HG03432 (cell line): ENCODE measurements around the gene IER5L.

Source experiments
- ATAC-seq: cut with Tn5 transposase; IDR thresholded peaks from one replicate; pipeline ENCODE4 v1.9.1; 2021; ENCODE audit warnings: mild to moderate bottlenecking, moderate library complexity; ENCODE audit not compliant: unreplicated experiment

IER5L gene

DNA sequence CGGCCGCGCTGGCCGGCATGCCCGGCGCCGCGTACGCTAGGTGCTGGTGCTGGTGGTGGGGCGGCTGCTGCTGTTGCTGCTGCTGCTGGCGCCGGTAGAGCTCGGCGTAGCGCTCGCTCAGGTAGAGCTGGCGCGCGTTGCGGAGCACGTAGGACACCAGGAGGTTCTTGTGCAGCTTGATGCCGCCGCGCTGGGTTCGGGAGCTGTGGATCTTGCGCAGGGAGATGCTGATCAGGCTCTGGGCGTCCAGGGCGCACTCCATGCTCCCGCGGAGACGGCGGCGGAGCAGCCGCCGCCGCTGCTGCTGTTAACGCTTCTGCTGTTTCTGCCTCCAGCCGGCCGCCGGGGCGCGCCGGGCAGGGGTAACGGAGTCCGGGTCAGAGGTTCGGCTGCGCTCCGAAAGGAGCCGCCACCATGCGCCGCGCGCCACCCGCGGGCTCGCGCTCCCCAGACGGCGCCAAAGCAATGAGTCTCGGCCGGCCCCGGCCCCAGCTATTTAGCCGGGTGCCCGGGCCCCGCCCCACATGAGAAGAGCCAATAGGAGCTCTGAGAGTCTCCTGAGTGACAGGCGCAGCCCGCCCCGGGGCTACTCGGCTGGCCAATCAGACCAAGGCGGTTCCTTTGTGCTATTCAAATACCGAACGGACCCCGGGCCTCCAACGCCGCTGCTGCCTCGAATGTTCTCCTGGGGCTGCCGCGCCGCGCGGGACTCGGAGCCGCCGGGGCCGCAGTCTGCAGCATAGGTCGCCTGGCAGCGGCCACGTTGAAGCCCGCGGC lies at the start of gene IER5L:
TSS of gene IER5L (minus strand) at position 471 of the 777 bp plus-strand sequence. CDS start at position 262, 209 bp downstream.
- peak; percentile 80 for ATAC-seq

DNA sequence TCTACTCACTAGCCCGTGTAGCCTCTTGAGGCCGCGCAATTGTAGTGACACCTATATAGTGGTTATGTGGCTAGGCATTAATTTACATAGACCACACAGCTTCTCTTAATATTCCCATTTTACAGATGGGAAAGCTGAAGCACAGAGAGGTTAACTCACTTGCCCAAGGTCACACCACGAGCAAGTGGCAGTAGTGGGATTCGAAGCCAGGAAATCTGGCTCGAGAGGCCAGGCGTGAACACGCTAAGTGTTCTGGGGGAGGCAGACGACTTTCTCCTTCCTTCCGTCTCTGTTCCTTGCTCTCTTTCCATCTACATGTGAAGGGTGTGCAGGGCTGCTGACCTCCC lies 49.8 kb upstream of the IER5L start:
- ATAC-seq: no peak

DNA sequence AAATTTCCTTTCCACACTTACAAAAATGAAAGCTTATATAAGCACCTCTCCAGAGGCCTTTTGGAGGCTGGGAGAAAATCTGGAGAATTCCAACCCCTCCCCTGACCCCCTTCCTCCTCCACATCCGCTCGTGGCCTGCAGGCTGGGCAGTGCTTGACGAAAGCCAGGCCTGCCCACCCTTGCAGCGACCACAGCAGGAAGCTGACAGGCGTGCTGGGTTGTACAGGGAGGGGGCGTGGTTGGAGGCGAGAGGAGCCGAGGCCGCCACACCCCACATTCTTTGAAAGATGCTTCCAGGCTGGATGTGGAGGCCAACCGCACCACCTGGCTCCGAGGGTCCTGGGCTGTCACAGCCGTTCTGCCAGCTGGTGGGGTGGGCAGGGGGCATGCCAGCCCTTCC lies 47.8 kb upstream of the IER5L start:
- no peak for ATAC-seq

DNA sequence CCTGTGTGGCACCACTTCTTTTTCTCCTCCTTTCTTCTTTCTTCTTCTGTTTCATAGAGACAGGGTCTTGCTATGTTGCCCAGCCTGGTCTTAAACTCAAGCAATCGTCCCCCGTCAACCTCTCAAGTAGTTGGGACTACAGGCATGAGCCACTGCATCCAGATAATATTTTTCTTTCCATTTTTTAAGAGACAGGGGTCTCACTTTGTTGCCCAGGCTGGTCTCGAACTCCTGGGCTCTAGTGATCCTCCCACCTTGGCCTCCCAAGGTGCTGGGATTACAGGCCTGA lies 47.4 kb upstream of the IER5L start:
- ATAC-seq: no peak

DNA sequence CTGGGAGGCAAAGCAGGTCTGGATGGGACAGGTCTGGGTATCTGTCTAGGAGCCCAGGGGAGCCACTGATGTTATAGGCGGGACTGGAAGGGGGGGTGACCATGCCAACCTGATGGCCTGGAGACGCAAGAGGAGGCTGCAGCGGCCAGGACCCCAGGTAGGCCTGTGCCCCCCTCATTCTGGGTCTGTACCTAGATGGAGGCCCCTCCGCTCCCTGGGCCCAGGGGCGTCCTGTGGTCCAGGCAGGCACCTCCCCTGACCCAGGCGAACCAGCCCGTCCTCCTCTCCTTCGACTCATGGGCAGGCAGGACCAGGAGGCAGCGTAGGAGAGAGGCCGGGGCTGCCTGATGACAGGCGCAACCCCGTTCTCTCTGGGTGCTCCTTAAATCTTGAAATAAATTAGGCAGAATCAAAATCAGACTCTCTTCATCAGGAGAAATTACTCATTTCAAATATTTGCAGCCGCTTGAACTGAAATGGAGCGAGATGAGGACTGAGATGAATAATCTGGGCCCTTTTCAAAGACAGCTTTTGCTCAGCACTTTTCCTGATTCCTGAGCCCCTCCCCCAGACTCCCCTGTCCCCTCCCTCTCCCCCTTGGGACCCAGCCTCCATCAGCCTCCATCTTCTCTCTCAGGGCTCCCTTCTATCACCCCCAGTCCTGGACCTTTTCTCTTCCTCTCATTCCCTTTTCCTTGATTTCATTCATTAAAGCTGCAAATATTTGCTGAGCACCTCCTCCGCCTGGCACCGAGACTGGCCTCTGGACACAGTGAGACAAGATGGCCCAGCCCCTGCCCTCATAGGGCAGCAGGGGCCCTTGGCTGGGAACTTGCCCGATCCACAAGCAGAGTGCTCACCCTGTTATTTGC lies 46.8 kb upstream of the IER5L start:
- no peak for ATAC-seq

DNA sequence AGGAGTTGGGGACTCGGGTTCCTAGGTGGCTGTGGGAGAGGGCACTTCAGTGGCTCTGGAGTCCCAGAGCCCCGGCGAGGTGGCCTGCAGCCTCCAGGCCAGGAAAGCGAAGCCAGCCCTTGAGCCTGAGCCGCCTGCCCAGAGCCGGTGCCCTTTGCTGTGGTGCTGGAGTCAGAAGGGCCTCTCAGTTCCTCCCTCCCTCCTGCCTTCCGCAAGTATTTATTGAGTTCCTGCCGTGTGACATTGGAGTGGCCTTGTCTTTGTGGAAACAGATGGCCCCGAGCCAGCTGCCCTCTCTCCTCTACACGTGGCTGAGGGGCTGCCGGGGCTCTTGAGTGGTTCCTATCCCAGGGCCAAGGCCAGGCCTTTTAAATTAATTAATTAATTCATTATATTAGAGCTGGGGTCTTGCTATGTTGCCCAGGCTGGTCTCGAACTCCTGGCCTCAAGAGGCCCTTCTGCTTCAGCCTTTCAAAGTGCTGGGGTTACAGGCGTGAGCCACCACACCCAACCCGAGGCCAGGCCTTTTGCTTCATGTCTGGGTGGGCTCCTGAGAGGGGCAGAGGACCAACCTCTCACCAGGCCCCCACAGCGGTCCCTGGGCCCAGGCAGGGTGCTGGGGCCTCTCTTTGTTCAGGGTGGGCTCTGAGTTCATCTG lies 45.6 kb upstream of the IER5L start:
- ATAC-seq: no peak

DNA sequence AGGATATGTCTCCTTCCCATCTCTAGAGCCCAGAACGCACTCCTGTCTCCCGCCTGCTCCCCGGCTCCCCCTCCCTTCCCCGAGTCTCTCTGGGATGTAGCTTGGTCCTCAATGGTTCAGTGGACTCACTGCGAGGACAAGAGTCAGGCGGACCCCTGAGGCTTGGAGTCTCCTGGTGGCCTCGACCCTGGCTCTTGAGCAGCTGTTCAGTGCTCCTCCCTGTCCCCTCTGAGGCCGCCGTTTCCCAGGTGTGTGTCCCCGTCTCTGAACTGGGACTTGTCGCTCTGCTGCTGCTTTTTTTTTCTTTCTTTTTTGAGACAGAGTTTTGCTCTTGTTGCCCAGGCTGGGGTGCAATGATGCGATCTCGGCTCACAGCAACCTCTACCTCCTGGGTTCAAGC lies 44.8 kb upstream of the IER5L start:
- no peak for ATAC-seq

DNA sequence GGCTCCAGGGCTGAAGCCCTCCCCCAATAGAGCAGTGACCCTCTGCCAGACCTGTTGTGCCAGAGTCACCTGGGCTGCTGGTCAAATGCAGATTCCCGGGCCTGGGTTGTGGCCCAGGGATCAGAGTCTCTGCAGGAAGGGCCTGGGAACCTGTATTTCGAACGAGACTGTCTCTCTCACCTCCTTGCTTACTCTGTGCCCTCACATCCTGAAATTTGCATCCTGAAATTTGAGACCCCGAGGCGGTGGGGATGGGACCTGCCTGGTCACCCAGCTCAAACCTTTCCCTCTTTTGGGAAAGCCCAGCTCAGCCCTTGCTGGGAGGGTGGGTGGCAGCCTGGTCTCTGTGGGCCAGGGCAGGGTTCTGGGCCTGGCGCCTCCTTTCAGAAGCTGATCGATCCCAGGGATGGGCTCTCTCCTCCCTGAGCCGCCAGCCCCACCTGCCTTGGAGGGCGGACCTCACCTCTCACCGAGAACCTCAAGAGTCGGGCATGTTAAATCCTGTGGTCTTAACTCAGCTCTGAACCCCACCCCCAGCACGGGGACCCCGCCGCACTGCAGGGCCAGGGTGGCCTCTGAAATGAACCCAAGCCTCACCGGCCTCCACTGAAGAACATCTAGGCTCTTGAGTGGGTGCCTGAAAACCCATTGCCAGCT lies 44.0 kb upstream of the IER5L start:
- ATAC-seq: no peak

DNA sequence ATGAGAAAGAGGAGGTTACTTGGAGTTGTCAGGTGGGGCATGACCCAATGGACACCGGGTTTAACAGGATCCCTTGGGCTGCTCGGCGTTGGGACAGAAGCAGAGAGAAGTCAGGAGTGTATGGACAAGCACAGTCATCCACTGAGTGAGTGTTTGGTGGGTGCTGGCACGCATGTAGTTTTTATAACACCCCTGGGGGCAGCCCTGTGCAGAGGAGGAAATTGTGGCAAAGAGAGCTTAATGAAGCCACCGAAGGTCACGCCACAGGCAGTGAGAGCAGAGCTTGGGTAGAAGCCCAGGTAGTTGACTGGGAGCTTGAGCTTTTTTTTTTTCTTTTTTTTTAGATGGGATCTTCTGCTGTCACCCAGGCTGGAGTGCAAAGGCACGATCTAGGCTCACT lies 43.2 kb upstream of the IER5L start:
- ATAC-seq: no peak

DNA sequence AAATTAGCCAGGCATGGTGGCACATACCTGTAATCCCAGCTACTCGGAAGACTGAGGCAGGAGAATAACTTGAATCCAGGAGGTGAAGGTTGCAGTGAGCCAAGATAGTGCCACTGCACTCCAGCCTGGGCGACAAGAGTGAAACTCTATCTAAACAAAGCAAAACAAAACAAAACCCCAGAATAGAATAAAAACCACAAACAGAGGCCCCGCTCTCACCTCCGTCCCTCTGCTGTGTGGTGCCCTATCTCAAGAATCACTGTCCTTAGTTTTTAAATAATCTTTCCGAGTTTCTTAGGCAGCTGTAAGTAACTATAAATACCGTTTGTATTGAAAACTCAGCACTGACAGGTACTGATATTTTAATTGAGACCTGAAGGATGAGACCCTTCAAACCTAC lies 42.7 kb upstream of the IER5L start:
- no peak for ATAC-seq

DNA sequence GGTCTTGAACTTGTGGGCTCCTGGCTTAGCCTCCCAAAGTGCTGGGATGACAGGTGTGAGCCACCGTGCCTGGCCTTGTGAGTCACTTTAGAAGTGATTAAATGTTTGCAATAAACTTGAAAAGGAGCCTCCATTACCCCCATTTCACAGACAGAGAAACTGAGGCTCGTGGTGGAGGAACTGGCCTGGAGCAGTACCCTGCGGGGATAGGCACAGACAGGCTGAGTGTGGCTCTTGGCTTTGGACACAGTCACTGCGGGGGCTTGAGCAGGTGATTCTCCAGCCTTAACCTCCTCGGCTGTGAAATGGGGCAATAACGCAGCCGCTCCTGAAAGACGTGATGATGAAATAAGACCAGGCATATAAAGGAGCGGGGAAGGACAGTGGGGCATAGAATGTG lies 40.9 kb upstream of the IER5L start:
- no peak for ATAC-seq

DNA sequence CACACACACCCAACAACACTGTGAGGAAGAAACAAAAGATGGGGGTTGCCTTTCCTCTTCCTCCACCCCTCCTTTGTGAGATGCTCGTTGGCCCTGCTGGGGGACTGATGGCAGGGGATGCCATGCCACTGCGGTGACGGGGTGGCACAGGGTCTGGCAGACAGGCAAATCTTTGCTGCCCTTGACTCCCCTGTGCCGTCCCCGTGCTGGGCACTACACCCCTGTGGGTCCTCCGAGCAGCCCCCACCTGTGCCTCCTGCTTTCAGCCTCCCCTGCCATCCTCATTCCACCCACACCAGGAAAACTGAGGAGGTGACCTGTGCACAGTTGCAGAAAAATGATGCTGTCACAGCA lies 40.2 kb upstream of the IER5L start:
- no peak for ATAC-seq

DNA sequence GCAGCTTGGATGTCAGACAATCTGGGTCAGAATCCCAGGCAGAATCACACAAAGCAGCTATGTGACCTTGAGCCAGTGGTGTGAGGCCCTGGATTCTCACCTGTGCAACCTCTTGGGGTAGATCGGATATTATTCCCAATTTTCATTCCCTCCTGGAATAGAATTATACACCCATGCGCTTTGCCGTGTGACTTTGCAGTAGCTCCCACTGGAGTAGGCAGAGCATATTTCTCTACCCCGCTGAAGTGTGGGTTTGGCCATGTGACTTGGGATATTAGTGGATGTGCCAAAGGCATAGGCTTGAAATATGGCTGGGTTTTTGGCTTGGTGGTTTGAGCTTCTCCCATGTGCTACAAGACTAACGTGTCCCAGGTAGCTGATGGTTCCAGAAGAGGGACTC lies 35.5 kb upstream of the IER5L start:
- ATAC-seq: no peak

DNA sequence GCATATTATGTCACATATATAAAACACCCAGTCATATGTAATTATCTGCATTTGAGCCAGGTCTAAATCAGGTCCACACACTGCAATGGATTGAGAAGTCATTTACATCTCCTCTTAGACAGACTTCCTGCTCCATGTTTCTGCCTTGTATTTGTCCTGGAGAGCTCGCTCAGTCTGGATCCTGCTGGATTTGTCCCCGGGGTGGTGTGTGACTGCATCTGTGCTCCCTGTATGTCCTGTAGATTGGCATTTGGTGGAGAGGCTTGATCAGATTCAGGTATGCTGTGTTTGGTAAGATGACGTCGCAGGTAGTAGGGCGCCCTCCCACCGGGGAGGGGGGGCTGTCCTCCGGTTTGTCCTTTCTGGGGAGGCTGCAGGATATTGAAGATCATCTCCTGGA lies 33.6 kb upstream of the IER5L start:
- ATAC-seq: no peak

DNA sequence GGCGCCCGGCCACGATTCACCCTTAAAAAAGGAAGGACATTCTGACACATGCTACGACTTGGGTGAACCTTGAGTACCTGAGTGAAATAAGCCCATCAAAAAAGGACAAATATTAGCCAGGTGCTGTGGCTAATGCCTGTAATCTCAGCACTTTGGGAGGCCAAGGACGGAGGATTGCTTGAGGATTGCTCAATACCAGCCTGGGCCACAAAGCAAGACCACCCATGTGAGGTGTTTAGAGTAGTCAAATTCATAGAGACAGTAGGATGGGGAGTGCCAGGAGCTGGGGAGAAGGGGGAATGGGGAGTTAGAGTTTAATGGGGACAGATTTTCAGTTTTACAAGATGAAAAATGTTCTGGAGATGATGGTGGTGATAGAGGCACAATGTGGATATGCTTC lies 32.1 kb upstream of the IER5L start:
- ATAC-seq: no peak

DNA sequence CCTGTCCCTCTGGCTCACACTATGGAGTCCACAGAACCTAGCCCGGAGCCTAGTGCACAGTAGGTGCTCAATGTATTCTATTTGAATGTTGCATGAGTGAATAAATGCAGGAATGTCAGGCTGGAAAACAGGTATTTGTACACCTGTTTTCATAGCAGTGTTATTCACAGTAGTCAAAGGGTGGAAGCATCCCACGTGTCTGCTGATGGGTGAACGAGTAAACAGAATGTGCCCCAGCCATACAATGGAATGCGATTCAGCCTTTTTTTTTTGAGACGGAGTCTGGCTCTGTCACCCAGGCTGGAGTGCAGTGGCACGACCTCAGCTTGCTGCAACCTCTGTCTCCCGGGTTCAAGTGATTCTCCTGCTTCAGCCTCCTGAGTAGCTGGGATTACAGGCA lies 31.5 kb upstream of the IER5L start:
- ATAC-seq: no peak

DNA sequence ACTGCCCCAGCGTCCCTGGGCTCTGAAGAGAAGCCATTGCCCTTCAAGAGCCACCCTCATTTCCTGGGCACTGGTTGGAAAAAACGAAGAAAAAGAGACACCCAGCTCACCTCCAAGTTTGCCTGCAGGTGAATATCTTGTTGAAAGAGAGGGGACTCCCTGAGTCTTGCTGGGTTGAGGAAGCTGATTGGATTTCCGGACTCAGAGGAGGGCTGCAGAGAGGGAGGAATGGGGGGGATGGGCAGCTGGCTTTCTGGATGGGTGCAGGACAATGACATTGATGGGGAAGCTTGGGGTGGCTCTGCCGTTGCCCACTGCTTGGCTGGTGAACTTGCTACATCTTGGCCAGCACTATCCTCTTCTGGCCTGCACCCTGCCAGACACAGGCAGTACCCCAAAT lies 31.0 kb upstream of the IER5L start:
- ATAC-seq: no peak

DNA sequence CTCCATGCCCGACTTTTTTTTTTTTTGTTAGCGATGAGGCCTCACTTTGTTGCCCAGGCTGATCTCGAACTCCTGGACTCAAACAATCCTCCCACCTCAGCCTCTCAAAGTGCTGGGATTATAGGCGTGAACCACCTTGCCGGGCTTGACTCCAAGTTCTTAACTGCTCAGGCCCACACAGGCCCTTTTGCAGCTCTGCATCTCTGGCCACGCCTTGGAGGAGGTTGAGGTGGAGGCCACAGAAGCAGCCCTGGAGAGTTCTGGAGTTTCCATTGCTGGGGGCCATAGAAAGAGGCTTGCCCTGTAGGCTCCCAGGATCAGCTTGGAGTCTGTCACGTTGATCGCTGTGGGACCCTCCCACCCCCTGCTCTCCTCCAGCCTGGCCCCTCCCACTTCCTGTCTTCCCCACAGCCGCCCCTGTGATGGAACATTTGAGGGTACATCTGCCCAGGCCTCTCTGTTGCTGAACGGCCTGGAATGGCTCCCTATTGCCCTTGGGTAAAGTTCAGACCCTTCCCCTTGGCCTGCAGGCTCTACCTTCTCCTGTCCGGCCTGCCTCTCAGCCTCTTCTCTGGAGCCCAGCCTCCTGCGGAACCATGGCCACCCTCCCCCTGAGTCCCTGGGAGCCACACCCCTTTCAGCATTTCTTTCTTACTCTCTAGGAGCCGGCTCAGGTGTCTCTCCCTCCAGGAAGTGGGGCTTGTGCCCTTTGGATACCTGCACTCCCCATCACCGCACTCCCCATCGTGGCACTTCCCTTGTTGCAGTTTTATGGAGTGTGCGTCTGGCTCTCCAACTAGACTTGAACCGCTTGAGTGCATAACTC lies 30.4 kb upstream of the IER5L start:
- no peak for ATAC-seq

DNA sequence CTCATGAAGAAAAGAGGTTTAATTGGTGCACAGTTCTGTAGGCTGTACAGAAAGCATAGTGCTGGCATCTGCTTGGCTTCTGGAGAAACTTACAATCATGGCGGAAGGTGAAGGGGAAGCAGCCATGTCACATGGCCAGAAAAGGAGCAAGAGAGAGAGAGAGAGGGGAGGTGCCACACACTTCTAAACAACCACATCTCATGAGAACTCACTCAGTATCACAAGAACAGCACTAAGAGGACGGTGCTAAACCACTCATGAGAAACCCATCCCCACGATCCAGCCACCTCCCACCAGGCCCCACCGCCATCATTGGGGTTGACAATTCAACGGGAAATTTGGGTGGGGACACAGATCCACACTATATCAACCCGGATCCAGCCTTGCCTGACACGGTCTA lies 28.8 kb upstream of the IER5L start:
- ATAC-seq: no peak

DNA sequence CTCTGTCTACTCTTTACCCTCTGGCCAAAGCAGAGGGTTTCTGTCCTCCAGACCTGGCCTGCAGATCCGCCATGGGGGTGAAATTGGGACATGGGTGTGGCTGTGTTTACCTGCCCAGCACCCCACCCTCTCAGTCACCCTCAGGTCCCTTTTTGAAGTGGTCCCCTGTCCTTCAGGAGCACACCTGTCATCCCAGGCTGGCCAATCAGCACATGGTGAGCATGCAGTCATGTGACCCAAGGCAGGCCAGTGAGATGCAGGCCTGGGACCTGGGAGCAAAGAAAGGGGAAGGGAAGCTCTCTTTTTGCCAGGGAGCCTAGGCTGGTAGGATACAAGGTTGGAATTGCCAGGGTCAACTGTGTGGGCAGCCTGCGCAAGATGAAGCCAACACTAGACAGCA lies 28.3 kb upstream of the IER5L start:
- no peak for ATAC-seq

DNA sequence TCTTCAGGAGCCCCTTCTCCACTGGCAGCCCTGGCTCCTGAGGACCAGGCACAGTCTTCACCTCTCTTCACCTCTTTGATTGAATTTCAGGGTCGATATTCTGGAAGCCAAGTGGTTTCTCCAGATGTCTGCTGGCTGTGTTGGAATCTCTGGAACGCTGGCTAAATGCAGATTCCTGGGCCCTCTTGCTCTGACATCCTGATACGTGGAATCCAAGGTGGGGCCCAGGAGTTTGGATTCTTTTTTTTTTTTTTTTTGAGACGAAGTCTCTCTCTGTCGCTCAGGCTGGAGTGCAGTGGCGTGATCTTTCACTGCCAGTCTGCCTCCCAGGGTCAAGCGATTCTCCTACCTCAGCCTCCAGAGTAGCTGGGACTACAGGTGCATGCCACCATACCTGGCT lies 26.8 kb upstream of the IER5L start:
- no peak for ATAC-seq
